ENCODE data around the gene TP53. TPM values are rescaled to one million over a fixed set of nuclear protein-coding genes. Genes with fewer than 3 reads are reported as not detected.

TP53 gene
- polyA plus RNA-seq, 1 of the 3 experiments (the other 2 are of a cell fraction), result 62.6 TPM

DNA sequence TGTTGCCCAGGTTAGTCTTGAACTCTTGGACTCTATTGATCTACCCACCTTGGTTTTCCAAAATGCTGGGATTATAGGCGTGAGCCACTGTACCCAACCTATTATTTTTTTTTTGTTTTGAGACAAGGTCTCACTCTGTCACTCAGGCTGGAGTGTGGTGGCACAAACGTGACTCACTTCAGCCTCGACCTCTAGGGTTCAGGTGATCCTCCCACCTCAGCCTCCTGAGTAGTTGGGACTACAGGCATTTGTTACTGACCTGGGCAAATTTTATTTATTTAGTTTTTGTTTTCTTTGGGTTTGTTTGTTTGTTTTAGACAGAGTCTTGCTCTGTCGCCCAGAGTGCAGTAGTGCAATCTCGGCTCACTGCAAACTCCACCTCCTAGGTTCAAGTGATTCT is 63.6 kb downstream of the TP53 start:
- Histone ChIP-seq H3K4me3 (ENCODE audit: low read depth in 2 of 2, low read length in 1 of 2) (no peak overlapping the region), H3K4me1 (ENCODE audit: control insufficient read depth in 1 of 2, insufficient read depth in 2 of 2, low read depth in 1 of 2, low read length in 1 of 2) (peaks cover 0 to 9% of the 10 kb centered on the region in 2 experiments; a peak in 1 of 4 replicates), H3F3A (replicated peaks; ENCODE audit: insufficient read depth) (no peaks in the 10 kb centered on the region), H3K4me2 (no peak overlapping the region), H3K9me3 (no peaks in the 10 kb centered on the region), H3K9me2 (no peaks in the 10 kb centered on the region), H3K36me3 (replicated peaks in 1 of 2; ENCODE audit: control insufficient read depth in 1 of 2, insufficient read depth in 2 of 2, low read length in 1 of 2) (no peaks in the 10 kb centered on the region), H2AFZ (ENCODE audit: low read depth) (no peak overlapping the region), H4K20me1 (ENCODE audit: insufficient read depth) (no peaks in the 10 kb centered on the region), H3K79me2 (ENCODE audit: insufficient read depth) (peaks cover 10% of the 10 kb centered on the region; the same call in 1 of the 2 replicates), H3K9ac (no peak overlapping the region), H3K27me3 (ENCODE audit: insufficient read depth) (no peaks in the 10 kb centered on the region), H3K27ac (ENCODE audit: low read depth in 2 of 2, low read length in 1 of 2) (no peak overlapping the region)
- WGBS (ENCODE audit: low lambda C conversion rate), result 75% methylated on average over 5 of the region's 5 CpGs
- ChIA-PET POLR2A (no interaction called here), CTCF (no interaction called here)
- no peak for TF ChIP-seq MAX (IDR thresholded peaks at IDR 0.05; ENCODE audit: low read depth)
- TF ChIP-seq, protein P1, sequence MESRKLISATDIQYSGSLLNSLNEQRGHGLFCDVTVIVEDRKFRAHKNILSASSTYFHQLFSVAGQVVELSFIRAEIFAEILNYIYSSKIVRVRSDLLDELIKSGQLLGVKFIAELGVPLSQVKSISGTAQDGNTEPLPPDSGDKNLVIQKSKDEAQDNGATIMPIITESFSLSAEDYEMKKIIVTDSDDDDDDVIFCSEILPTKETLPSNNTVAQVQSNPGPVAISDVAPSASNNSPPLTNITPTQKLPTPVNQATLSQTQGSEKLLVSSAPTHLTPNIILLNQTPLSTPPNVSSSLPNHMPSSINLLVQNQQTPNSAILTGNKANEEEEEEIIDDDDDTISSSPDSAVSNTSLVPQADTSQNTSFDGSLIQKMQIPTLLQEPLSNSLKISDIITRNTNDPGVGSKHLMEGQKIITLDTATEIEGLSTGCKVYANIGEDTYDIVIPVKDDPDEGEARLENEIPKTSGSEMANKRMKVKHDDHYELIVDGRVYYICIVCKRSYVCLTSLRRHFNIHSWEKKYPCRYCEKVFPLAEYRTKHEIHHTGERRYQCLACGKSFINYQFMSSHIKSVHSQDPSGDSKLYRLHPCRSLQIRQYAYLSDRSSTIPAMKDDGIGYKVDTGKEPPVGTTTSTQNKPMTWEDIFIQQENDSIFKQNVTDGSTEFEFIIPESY (IDR thresholded peaks at IDR 0.05; ENCODE audit: borderline replicate concordance, low read depth), result no peak
- TF ChIP-seq FOSL2 (IDR thresholded peaks at IDR 0.05; ENCODE audit: borderline replicate concordance, low read depth), result no peak
- no peak for TF ChIP-seq SMC3 (IDR thresholded peaks at IDR 0.05; ENCODE audit: low read depth, low read length)
- no peak for TF ChIP-seq POLR2AphosphoS5 (IDR thresholded peaks at IDR 0.05; ENCODE audit: low read depth, low read length)
- TF ChIP-seq MEF2A (IDR thresholded peaks at IDR 0.05; ENCODE audit: borderline replicate concordance, low read depth), result no peak
- TF ChIP-seq, protein P2, sequence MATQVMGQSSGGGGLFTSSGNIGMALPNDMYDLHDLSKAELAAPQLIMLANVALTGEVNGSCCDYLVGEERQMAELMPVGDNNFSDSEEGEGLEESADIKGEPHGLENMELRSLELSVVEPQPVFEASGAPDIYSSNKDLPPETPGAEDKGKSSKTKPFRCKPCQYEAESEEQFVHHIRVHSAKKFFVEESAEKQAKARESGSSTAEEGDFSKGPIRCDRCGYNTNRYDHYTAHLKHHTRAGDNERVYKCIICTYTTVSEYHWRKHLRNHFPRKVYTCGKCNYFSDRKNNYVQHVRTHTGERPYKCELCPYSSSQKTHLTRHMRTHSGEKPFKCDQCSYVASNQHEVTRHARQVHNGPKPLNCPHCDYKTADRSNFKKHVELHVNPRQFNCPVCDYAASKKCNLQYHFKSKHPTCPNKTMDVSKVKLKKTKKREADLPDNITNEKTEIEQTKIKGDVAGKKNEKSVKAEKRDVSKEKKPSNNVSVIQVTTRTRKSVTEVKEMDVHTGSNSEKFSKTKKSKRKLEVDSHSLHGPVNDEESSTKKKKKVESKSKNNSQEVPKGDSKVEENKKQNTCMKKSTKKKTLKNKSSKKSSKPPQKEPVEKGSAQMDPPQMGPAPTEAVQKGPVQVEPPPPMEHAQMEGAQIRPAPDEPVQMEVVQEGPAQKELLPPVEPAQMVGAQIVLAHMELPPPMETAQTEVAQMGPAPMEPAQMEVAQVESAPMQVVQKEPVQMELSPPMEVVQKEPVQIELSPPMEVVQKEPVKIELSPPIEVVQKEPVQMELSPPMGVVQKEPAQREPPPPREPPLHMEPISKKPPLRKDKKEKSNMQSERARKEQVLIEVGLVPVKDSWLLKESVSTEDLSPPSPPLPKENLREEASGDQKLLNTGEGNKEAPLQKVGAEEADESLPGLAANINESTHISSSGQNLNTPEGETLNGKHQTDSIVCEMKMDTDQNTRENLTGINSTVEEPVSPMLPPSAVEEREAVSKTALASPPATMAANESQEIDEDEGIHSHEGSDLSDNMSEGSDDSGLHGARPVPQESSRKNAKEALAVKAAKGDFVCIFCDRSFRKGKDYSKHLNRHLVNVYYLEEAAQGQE (IDR thresholded peaks at IDR 0.05; ENCODE audit: low read depth, low read length), result no peak
- TF ChIP-seq JUND (IDR thresholded peaks at IDR 0.05), result no peak
- no peak for TF ChIP-seq EZH2phosphoT487 (IDR thresholded peaks at IDR 0.05; ENCODE audit: borderline replicate concordance, low read depth)
- TF ChIP-seq TCF12 (IDR thresholded peaks at IDR 0.05), result no peak
- TF ChIP-seq FOXM1 (IDR thresholded peaks at IDR 0.05; ENCODE audit: low read depth), result no peak
- no peak for TF ChIP-seq ELF1 (IDR thresholded peaks at IDR 0.05)
- no peak for TF ChIP-seq TAF1 (IDR thresholded peaks at IDR 0.05; ENCODE audit: borderline replicate concordance, low read depth, low read length)
- no peak for TF ChIP-seq TEAD4 (IDR thresholded peaks at IDR 0.05; ENCODE audit: borderline replicate concordance, insufficient read depth)
- no peak for TF ChIP-seq IRF3 (IDR thresholded peaks at IDR 0.05; ENCODE audit: low read depth, low read length)
- TF ChIP-seq SIN3A (IDR thresholded peaks at IDR 0.05; ENCODE audit: borderline replicate concordance, low read depth, low read length), result no peak
- no peak for TF ChIP-seq NFIC (IDR thresholded peaks at IDR 0.05; ENCODE audit: borderline replicate concordance)
- DNase-seq, result no peak

Measured in SK-N-SH (cell line).